ENCODE measurements around the gene TOR1AIP2. TPM values are rescaled to one million over a fixed set of nuclear protein-coding genes. Genes with fewer than 3 reads are reported as not detected.
A peak's percentile ranks its signal among the peaks of the same experiment; 100 is the strongest.

The TOR1AIP2 gene
- total and polyA plus RNA-seq, 7 experiments from 2014 or later = 9.5 to 64.9 (median 57.5) TPM

DNA sequence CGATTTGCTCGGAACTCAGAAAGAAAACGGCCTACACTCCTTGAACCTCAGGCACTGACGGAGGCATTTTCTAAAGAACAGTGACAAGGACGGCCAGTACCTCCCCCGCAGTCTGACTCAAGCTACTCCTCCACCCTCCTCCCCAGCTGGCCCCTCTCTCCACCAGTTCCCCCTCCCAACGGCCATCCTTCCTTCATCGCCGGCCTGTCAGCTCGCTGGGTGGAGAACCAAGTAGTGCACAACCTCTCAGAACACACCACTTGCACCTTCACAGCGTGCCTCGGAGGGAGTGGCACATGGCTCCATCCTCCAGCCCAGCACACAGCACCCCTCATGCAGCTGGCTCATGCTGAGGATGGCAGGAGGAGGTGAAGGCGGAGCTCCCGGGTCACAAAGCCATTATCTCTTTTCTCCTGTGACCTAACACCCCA, 58.8 kb downstream of the TOR1AIP2 start:
- peak overlapping the region in 1 of 9 donors; percentile 83 for H3K27ac Mint-ChIP-seq
- no peaks in the 10 kb centered on the region for H3K36me3 Mint-ChIP-seq
- H3K27me3 Mint-ChIP-seq = peaks cover 0 to 12% (median 0%) of the 10 kb centered on the region in 5 donors

DNA sequence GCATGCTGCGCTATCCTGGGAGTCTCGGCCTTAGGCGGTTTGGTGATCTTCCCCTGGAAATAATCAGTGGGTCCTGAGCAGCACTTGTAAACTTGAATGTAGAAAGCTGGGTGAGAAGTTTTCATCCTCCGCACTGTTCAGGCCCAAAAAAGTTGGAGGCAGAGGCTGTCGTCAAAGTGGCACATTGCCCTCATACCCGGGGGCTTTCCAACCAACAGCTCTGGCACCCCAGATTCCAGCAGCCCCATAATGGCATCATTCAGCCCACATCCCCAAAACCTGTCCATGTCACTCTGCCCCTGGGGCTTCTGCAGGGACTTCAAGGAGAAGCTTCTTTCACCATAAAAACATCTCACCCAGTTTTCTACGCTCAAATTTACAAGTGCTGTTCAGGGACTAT, 59.3 kb downstream of the TOR1AIP2 start:
- H3K27ac ChIP-seq (ENCODE audit: low read depth, low read length) = no peak overlapping the region
- Mint-ChIP-seq H3K9me3 (peaks cover 0 to 5% (median 0%) of the 10 kb centered on the region in 11 donors), H3K36me3 (no peaks in the 10 kb centered on the region), H3K27ac (peak overlapping the region in 1 of 9 donors; percentile 83), H3K27me3 (peaks cover 0 to 12% (median 0%) of the 10 kb centered on the region in 5 donors), H3K4me3 (no peak overlapping the region), H3K4me1 (peaks cover 10 to 25% (median 20%) of the 10 kb centered on the region in 7 donors)
- no peak for DNase-seq
- no peak for ATAC-seq
- intact Hi-C loops (cut with micrococcal nuclease) = loop anchor here (5.0 to 10.0 kb wide), 4 partner anchors 733 to 1273 kb away; partner anchors contain the start of genes RALGPS2 (in 1 of the 2) and TOR3A (in 1 of the 2)
- ChIA-PET POLR2A (interaction anchor here (5.7 to 6.3 kb wide), 2 partner anchors 13 to 62 kb away, joined by 66 to 85 read pairs; partner anchors contain the start of genes TOR1AIP1 and TOR1AIP2), CTCF (interaction anchor here (2.6 to 17.1 kb wide), 2 partner anchors 9 to 111 kb away, joined by 16 to 376 read pairs; no protein-coding TSS in a partner anchor)
- no peak overlapping the region for H3K4me3 ChIP-seq (ENCODE audit: low read length)
- peaks cover 6 to 9% of the 10 kb centered on the region in 2 donors for H3K4me1 ChIP-seq (ENCODE audit: control insufficient read depth in 2 of 2, insufficient read depth in 2 of 2, low read length in 2 of 2)
- H3K36me3 ChIP-seq (ENCODE audit: control insufficient read depth in 2 of 3, insufficient read depth in 3 of 3, low read length in 3 of 3) = no peaks in the 10 kb centered on the region
- no peaks in the 10 kb centered on the region for H3K9me3 ChIP-seq (ENCODE audit: control insufficient read depth in 2 of 3, low read length in 3 of 3)
- H3K27me3 ChIP-seq (ENCODE audit: control insufficient read depth in 2 of 2, insufficient read depth in 2 of 2, low read length in 2 of 2) = no peaks in the 10 kb centered on the region

More for the DNA sequence above, 58.8 kb downstream of the TOR1AIP2 start:
- intact Hi-C loops (cut with micrococcal nuclease) = loop anchor here (5.0 to 10.0 kb wide), 4 partner anchors 734 to 1274 kb away; partner anchors contain the start of genes RALGPS2 (in 1 of the 2) and TOR3A (in 1 of the 2)
- POLR2A ChIA-PET = interaction anchor here (5.7 to 6.3 kb wide), 2 partner anchors 13 to 62 kb away, joined by 66 to 85 read pairs; partner anchors contain the start of genes TOR1AIP1 and TOR1AIP2
- DNase-seq (no peak), ATAC-seq (no peak)
- Histone ChIP-seq H3K4me1 (ENCODE audit: control insufficient read depth in 2 of 2, insufficient read depth in 2 of 2, low read length in 2 of 2) (peaks cover 6 to 8% of the 10 kb centered on the region in 2 donors), H3K9me3 (ENCODE audit: control insufficient read depth in 2 of 3, low read length in 3 of 3) (no peaks in the 10 kb centered on the region), H3K27ac (ENCODE audit: low read depth, low read length) (no peak overlapping the region), H3K27me3 (ENCODE audit: control insufficient read depth in 2 of 2, insufficient read depth in 2 of 2, low read length in 2 of 2) (no peaks in the 10 kb centered on the region), H3K36me3 (ENCODE audit: control insufficient read depth in 2 of 3, insufficient read depth in 3 of 3, low read length in 3 of 3) (no peaks in the 10 kb centered on the region), H3K4me3 (ENCODE audit: low read length) (no peak overlapping the region)
- peak overlapping the region in 1 of 10 donors; percentile 53 for H3K4me3 Mint-ChIP-seq
- peaks cover 0 to 5% (median 0%) of the 10 kb centered on the region in 11 donors for H3K9me3 Mint-ChIP-seq
- CTCF ChIA-PET = interaction anchor here (2.6 to 17.1 kb wide), 2 partner anchors 9 to 112 kb away, joined by 16 to 376 read pairs; no protein-coding TSS in a partner anchor
- peaks cover 10 to 25% (median 20%) of the 10 kb centered on the region in 7 donors for H3K4me1 Mint-ChIP-seq

DNA sequence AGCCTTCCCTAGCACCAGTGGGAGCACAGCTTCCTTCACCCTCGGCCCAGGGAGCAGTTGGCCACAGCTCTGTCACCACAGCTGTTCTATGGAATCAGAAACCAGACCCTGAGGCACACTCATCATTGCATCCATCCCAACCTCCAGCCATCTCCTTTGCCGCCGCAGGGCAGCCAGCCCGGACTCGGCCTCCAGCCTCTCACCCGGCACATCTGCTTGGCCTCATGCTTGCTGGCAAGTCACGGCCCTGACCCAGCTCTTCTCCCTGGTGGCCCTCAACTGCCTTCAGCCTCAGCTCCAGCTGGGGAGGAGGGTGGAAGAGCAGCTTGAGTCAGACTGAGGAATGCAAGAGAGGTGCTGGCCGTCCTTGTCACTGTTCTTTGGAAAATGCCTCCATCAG, 59.8 kb downstream of the TOR1AIP2 start:
- POLR2A ChIA-PET = interaction anchor here (5.7 to 6.3 kb wide), 2 partner anchors 14 to 63 kb away, joined by 66 to 85 read pairs; partner anchors contain the start of genes TOR1AIP1 and TOR1AIP2
- Mint-ChIP-seq H3K36me3 (no peaks in the 10 kb centered on the region), H3K27me3 (peaks cover 0 to 12% (median 0%) of the 10 kb centered on the region in 5 donors)

DNA sequence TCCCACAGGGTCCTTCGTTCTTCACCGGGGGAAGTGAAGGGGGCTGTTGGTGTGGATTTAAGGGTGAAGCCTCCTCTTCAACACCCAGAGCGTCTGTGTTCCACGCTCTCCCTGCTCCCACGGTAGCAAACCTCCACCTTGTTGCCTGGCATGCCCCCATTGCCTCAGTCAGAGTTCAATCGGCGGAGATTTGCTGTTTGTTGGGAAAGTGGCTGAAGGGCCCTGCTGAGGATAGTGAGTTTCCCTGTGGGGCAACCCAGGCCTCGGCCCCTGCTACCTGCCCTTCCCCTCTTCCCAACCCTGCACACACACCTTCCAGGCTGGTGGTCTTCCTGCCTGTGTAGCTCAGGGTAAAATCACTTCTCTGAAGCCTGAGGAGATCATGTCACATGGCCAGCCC, 60.5 kb downstream of the TOR1AIP2 start:
- ATAC-seq (no peak), DNase-seq (no peak)
- intact Hi-C loops (cut with micrococcal nuclease) = loop anchor here (5.0 to 10.0 kb wide), 4 partner anchors 732 to 1272 kb away; partner anchors contain the start of genes RALGPS2 (in 1 of the 2) and TOR3A (in 1 of the 2)
- Histone ChIP-seq H3K4me1 (ENCODE audit: control insufficient read depth in 2 of 2, insufficient read depth in 2 of 2, low read length in 2 of 2) (peaks cover 6 to 9% of the 10 kb centered on the region in 2 donors), H3K27me3 (ENCODE audit: control insufficient read depth in 2 of 2, insufficient read depth in 2 of 2, low read length in 2 of 2) (no peaks in the 10 kb centered on the region), H3K9me3 (ENCODE audit: control insufficient read depth in 2 of 3, low read length in 3 of 3) (no peaks in the 10 kb centered on the region), H3K4me3 (ENCODE audit: low read length) (no peak overlapping the region), H3K36me3 (ENCODE audit: control insufficient read depth in 2 of 3, insufficient read depth in 3 of 3, low read length in 3 of 3) (no peaks in the 10 kb centered on the region), H3K27ac (ENCODE audit: low read depth, low read length) (no peak overlapping the region)
- H3K9me3 Mint-ChIP-seq = peaks cover 0 to 5% (median 0%) of the 10 kb centered on the region in 11 donors
- peak overlapping the region in 3 of 9 donors; percentile 51 to 64 (median 60) for H3K27ac Mint-ChIP-seq
- ChIA-PET POLR2A (interaction anchor here (5.7 to 6.3 kb wide), 2 partner anchors 14 to 63 kb away, joined by 66 to 85 read pairs; partner anchors contain the start of genes TOR1AIP1 and TOR1AIP2), CTCF (interaction anchor here (17.1 kb wide), 1 partner anchor 110 kb away, joined by 376 read pairs; no protein-coding TSS in a partner anchor)
- H3K36me3 Mint-ChIP-seq = no peaks in the 10 kb centered on the region
- peaks cover 0 to 13% (median 0%) of the 10 kb centered on the region in 5 donors for H3K27me3 Mint-ChIP-seq
- peak overlapping the region in 3 of 10 donors; percentile 12 to 94 (median 32) for H3K4me3 Mint-ChIP-seq
- H3K4me1 Mint-ChIP-seq = peaks cover 10 to 25% (median 20%) of the 10 kb centered on the region in 7 donors

More for the DNA sequence above, 59.8 kb downstream of the TOR1AIP2 start:
- Histone ChIP-seq H3K9me3 (ENCODE audit: control insufficient read depth in 2 of 3, low read length in 3 of 3) (no peaks in the 10 kb centered on the region), H3K36me3 (ENCODE audit: control insufficient read depth in 2 of 3, insufficient read depth in 3 of 3, low read length in 3 of 3) (no peaks in the 10 kb centered on the region), H3K4me1 (ENCODE audit: control insufficient read depth in 2 of 2, insufficient read depth in 2 of 2, low read length in 2 of 2) (peaks cover 6 to 9% of the 10 kb centered on the region in 2 donors), H3K4me3 (ENCODE audit: low read length) (no peak overlapping the region), H3K27me3 (ENCODE audit: control insufficient read depth in 2 of 2, insufficient read depth in 2 of 2, low read length in 2 of 2) (no peaks in the 10 kb centered on the region), H3K27ac (ENCODE audit: low read depth, low read length) (no peak overlapping the region)
- H3K4me1 Mint-ChIP-seq = peaks cover 10 to 25% (median 20%) of the 10 kb centered on the region in 7 donors
- CTCF ChIA-PET = interaction anchor here (2.6 to 17.1 kb wide), 2 partner anchors 8 to 111 kb away, joined by 16 to 376 read pairs; no protein-coding TSS in a partner anchor
- DNase-seq = no peak
- intact Hi-C loops (cut with micrococcal nuclease) = loop anchor here (5.0 to 10.0 kb wide), 4 partner anchors 733 to 1273 kb away; partner anchors contain the start of genes RALGPS2 (in 1 of the 2) and TOR3A (in 1 of the 2)
- peak overlapping the region in 1 of 9 donors; percentile 65 for H3K27ac Mint-ChIP-seq
- no peak for ATAC-seq
- H3K4me3 Mint-ChIP-seq = peak overlapping the region in 1 of 10 donors; percentile 29
- peaks cover 0 to 5% (median 0%) of the 10 kb centered on the region in 11 donors for H3K9me3 Mint-ChIP-seq

DNA sequence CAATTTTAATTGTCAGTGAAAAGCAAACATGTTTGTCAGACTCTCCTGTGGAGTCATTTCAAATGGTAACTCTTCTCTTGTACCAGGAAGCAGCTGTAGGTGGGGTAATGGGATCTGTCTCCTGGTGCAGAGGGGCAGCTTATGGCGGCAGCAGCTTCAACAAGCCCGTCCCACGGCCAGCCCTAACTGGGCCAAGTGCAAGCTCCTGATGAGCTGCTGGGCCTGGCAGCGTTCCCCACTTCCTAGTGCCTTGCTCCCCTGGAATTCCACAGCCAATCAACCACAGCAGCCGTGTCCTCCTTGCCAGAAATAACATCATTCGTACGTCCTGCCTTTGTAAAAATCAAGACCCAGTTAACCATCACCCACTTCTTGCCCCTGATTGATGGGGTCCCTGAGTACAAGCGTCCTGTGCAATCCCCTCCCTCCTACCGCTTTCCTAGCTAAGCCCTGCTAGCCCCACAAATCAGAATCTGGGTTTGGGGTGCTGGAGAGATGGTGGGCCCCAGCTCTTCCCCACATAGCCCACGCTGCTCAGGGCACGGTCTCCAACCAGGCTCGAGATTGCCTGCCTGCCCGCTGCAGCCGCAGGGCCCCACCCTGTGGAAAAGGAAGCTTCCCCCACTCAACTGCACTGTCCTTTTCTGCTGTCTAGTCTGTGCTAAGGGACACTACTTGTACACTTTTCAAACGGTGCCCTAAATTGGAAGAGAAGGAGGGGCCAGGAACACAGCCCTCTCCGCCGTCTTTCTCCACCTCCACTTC, 61.2 kb downstream of the TOR1AIP2 start:
- ATAC-seq = no peak
- Histone ChIP-seq H3K9me3 (ENCODE audit: control insufficient read depth in 2 of 3, low read length in 3 of 3) (no peaks in the 10 kb centered on the region), H3K36me3 (ENCODE audit: control insufficient read depth in 2 of 3, insufficient read depth in 3 of 3, low read length in 3 of 3) (no peaks in the 10 kb centered on the region), H3K4me1 (ENCODE audit: control insufficient read depth in 2 of 2, insufficient read depth in 2 of 2, low read length in 2 of 2) (peaks cover 6 to 9% of the 10 kb centered on the region in 2 donors), H3K27me3 (ENCODE audit: control insufficient read depth in 2 of 2, insufficient read depth in 2 of 2, low read length in 2 of 2) (no peaks in the 10 kb centered on the region), H3K4me3 (ENCODE audit: low read length) (no peak overlapping the region), H3K27ac (ENCODE audit: low read depth, low read length) (no peak overlapping the region)
- Mint-ChIP-seq H3K36me3 (no peaks in the 10 kb centered on the region), H3K4me1 (peaks cover 10 to 25% (median 20%) of the 10 kb centered on the region in 7 donors), H3K9me3 (peaks cover 0 to 5% (median 0%) of the 10 kb centered on the region in 11 donors), H3K27me3 (peaks cover 0 to 15% (median 0%) of the 10 kb centered on the region in 5 donors), H3K4me3 (peak overlapping the region; percentile 34 to 98 (median 93)), H3K27ac (peak overlapping the region in 7 of 9 donors; percentile 87 to 99 (median 95))
- ChIA-PET POLR2A (interaction anchor here (1.9 to 6.3 kb wide), 5 partner anchors 7 to 138 kb away, joined by 7 to 85 read pairs (median 18); partner anchors contain the start of genes CEP350, TOR1AIP1 and TOR1AIP2), CTCF (interaction anchor here (0.5 to 17.1 kb wide), 4 partner anchors 15 to 511 kb away, joined by 3 to 376 read pairs (median 18); no protein-coding TSS in a partner anchor)
- no peak for DNase-seq
- intact Hi-C loops (cut with micrococcal nuclease) = loop anchor here (5.0 to 10.0 kb wide), 4 partner anchors 732 to 1272 kb away; partner anchors contain the start of genes RALGPS2 (in 1 of the 2) and TOR3A (in 1 of the 2)

All from naive thymus-derived CD4-positive, alpha-beta T cell (primary cell).